Measurements from ENCODE around the gene EXOC3L4.

GRCh38 chr14:103126873-103127304, 32.4 kb downstream of the EXOC3L4 start:
- TF ChIP-seq GATA3 (IDR thresholded peaks at IDR 0.05; ENCODE audit: low read depth, low read length) = no peak
- TF ChIP-seq GATA2 (IDR thresholded peaks at IDR 0.05; ENCODE audit: low read depth, low read length) = no peak

All from SH-SY5Y (cell line).